Esophagus squamous epithelium (tissue), 5 donors: ENCODE results near the gene SDC4. TPM values are rescaled to one million over a fixed set of nuclear protein-coding genes. Genes with fewer than 3 reads are reported as not detected.

ENCODE experiments used
- DNase-seq: peaks from one replicate; lab custom pipeline; 2025; lab: John Stamatoyannopoulos, UW
- H3K27ac ChIP-seq, 4 donors: fragments of 200-600 bp; sonication (generic); one replicate each; pipeline ENCODE4 v1.5.1; 2016 to 2019; ENCODE audit warnings: mild to moderate bottlenecking in 1 of 4
- H3K27me3 ChIP-seq, 4 donors: fragments of 200-600 bp; sonication (generic); 1 replicate in 3 of 4; 2 replicates in 1 of 4; pipeline versions ENCODE4 v1.5.1 to v1.6.0; 2017 to 2021; ENCODE audit warnings: antibody characterized with exemption in 1 of 4
- H3K36me3 ChIP-seq, 3 donors: fragments of 200-600 bp; sonication (generic); one replicate each; pipeline ENCODE4 v1.5.1; 2016 to 2019
- H3K4me1 ChIP-seq, 3 donors: fragments of 200-600 bp; sonication (generic); one replicate each; pipeline ENCODE4 v1.5.1; 2017 to 2019
- H3K4me3 ChIP-seq, 4 donors: fragments of 200-600 bp; sonication (generic); 1 replicate in 3 of 4; 2 replicates in 1 of 4; pipeline ENCODE4 v1.5.1; 2016 to 2019; ENCODE audit warnings: mild to moderate bottlenecking in 2 of 4, moderate library complexity in 1 of 4
- H3K9me3 ChIP-seq, 3 donors: fragments of 200-600 bp; sonication (generic); one replicate each; pipeline ENCODE4 v1.5.1; 2016 to 2019
- POLR2A ChIP-seq, 4 donors: fragments of 450-650 bp; IDR thresholded peaks; one replicate each; pipeline ENCODE4 v1.6.1; 2017; ENCODE audit warnings: antibody characterized with exemption in 4 of 4, mild to moderate bottlenecking in 4 of 4, moderate library complexity in 3 of 4
- WGBS, 2 donors: methylation state at CpG; one replicate each; pipeline ENCODE4 v1.1.5; 2018; 5-methylcytosine and 5-hydroxymethylcytosine counted together
- intact Hi-C: fragments of 100-400 bp; cut with DNase I; formaldehyde crosslinking; loops from one replicate; pipeline ENCODE4 v1.15.0; 2022
- total RNA-seq, 4 donors: library from RNA; depleted of rRNA; stranded (reverse); fragments of >200 nt; gene quantifications; one replicate each; pipeline ENCODE4 v1.1.0, GENCODE V29; 2016
- TF ChIP-seq, protein P1 (sequence below), 6 experiments: fragments of 450-650 bp in 4 of 6; fragments of 200-600 bp in 2 of 6; sonication (generic) in 2 of 6; IDR thresholded peaks; one replicate each; pipeline ENCODE4 v1.5.1; 2016 to 2019; ENCODE audit warnings: antibody characterized with exemption in 6 of 6, mild to moderate bottlenecking in 4 of 6, moderate library complexity in 4 of 6
- donor health status: DM: yes; HTN: yes; CAD: no.

SDC4 gene
- total RNA-seq, 4 donors from 2014 or later, result 88.1 to 174 (median 120) TPM

DNA sequence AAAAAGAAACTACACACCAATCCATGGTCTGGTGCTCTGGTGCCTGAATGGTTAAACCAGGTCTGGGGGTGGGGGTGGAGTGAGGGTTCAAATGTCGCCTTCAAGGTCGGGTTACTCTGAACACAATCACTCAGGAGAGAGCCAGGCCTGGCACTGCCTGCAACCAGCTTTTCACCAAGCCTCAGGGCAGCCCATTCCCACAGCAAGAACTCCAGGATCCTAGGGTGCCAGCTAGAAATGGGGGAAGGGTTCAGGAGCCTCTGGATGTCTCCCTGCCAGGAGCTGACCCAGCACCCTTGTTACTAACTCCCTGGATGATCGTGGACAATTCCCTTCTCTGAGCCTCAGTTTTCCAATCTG lies 6.7 kb downstream of the SDC4 start:
- no peak for DNase-seq
- H3K27ac ChIP-seq, result peak overlapping the region; percentile 90 to 98 (median 94)
- H3K27me3 ChIP-seq, result no peaks in the 10 kb centered on the region
- H3K4me3 ChIP-seq, result peak overlapping the region in 3 of 4 donors; percentile 80 to 87 (median 81)
- 8 to 18% methylated on average over 2 of the region's 3 CpGs for WGBS, 2 donors
- TF ChIP-seq, protein P1, sequence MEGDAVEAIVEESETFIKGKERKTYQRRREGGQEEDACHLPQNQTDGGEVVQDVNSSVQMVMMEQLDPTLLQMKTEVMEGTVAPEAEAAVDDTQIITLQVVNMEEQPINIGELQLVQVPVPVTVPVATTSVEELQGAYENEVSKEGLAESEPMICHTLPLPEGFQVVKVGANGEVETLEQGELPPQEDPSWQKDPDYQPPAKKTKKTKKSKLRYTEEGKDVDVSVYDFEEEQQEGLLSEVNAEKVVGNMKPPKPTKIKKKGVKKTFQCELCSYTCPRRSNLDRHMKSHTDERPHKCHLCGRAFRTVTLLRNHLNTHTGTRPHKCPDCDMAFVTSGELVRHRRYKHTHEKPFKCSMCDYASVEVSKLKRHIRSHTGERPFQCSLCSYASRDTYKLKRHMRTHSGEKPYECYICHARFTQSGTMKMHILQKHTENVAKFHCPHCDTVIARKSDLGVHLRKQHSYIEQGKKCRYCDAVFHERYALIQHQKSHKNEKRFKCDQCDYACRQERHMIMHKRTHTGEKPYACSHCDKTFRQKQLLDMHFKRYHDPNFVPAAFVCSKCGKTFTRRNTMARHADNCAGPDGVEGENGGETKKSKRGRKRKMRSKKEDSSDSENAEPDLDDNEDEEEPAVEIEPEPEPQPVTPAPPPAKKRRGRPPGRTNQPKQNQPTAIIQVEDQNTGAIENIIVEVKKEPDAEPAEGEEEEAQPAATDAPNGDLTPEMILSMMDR (IDR thresholded peaks at IDR 0.05), result no peak
- no peak for TF ChIP-seq POLR2A (IDR thresholded peaks at IDR 0.05)
- no peaks in the 10 kb centered on the region for H3K9me3 ChIP-seq
- H3K4me1 ChIP-seq, result peaks cover 97 to 100% (median 97%) of the 10 kb centered on the region in 3 donors
- H3K36me3 ChIP-seq, result peaks cover 0 to 5% (median 0%) of the 10 kb centered on the region in 3 donors
- intact Hi-C loops, result no loop called here

- H3K27me3 ChIP-seq, result no peaks in the 10 kb centered on the region
- H3K27ac ChIP-seq, result peak overlapping the region; percentile 90 to 98 (median 93)
- H3K4me1 ChIP-seq, result peaks cover 96 to 100% (median 97%) of the 10 kb centered on the region in 3 donors
- no peak for DNase-seq
- TF ChIP-seq, protein P1 (IDR thresholded peaks at IDR 0.05), result no peak
- TF ChIP-seq POLR2A (IDR thresholded peaks at IDR 0.05), result no peak
- WGBS, 2 donors, result 17 to 29% methylated on average over 1 of the region's 1 CpG
- peaks cover 0 to 8% (median 0%) of the 10 kb centered on the region in 3 donors for H3K36me3 ChIP-seq
- no peaks in the 10 kb centered on the region for H3K9me3 ChIP-seq
- intact Hi-C loops, result no loop called here
- no peak overlapping the region for H3K4me3 ChIP-seq
Observed at GRCh38 chr20:45340951-45341350, 7.3 kb downstream of the SDC4 start.

DNA sequence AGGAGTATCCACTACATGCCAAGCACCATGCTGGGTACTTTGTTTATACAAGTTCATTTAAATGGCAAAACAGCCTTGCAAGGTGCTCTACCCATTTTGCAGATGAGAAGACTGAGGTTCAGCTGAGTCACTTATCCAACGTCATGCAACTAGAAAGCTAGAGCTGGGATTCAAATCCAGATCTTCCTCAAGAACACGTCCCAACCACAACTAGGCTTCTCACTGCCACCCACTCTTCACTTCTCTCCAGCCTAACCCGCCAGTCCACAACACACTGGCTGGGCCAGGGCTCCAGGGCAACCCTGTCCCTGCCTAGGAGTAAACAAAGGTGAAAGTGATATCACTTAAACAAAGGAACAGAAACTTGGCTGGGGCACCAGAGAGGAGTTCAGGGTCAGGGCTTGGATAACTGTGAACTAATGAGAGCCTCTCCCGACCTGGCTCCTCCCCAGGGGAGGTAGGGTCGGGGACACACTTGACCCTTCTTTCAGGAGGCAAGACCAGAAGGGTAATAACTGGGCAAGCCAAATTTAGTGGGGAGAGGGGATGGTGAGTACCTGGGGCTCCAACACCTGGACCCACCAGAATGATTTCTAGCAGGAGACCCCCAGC lies 7.9 kb downstream of the SDC4 start:
- Histone ChIP-seq H3K4me1 (peaks cover 92 to 100% (median 93%) of the 10 kb centered on the region in 3 donors), H3K27ac (peak overlapping the region; percentile 90 to 98 (median 93)), H3K9me3 (no peaks in the 10 kb centered on the region), H3K36me3 (peaks cover 0 to 14% (median 0%) of the 10 kb centered on the region in 3 donors), H3K27me3 (no peaks in the 10 kb centered on the region), H3K4me3 (no peak overlapping the region)
- WGBS, 2 donors, result 38 to 48% methylated on average over 4 to 5 of the region's 5 CpGs
- no peak for DNase-seq
- TF ChIP-seq, protein P1 (IDR thresholded peaks at IDR 0.05), result no peak
- no peak for TF ChIP-seq POLR2A (IDR thresholded peaks at IDR 0.05)
- intact Hi-C loops, result no loop called here

DNA sequence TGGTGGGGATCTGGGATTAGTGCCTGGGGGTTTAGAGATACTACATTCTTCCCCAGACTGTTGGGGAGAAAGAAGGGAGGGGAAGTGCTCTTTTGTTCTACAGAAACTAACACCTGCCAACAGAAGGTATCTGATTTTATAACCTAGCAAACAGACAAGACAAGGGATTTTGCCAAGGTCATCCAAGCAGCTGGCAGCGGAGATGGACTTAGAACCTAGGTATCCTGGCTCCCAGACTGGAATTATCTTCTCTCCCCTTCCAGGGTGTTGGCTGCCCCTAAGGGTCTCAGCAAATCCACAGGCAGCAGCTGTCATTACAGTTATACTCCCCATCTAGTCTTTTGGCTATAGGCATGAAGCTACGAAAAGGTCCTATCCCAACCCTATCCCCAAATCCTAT lies 8.4 kb downstream of the SDC4 start:
- WGBS, 2 donors, result 87 to 94% methylated on average over 2 of the region's 2 CpGs
- H3K27ac ChIP-seq, result peak overlapping the region; percentile 90 to 98 (median 93)
- peaks cover 87 to 95% (median 91%) of the 10 kb centered on the region in 3 donors for H3K4me1 ChIP-seq
- H3K27me3 ChIP-seq, result no peaks in the 10 kb centered on the region
- DNase-seq, result no peak
- H3K36me3 ChIP-seq, result peaks cover 0 to 20% (median 0%) of the 10 kb centered on the region in 3 donors
- H3K4me3 ChIP-seq, result no peak overlapping the region
- TF ChIP-seq POLR2A (IDR thresholded peaks at IDR 0.05), result no peak
- TF ChIP-seq, protein P1 (IDR thresholded peaks at IDR 0.05), result no peak
- intact Hi-C loops, result no loop called here
- no peaks in the 10 kb centered on the region for H3K9me3 ChIP-seq

GRCh38 chr20:45339084-45339483 lies 9.1 kb downstream of the SDC4 start:
- Histone ChIP-seq H3K27me3 (no peaks in the 10 kb centered on the region), H3K4me1 (peaks cover 79 to 88% (median 83%) of the 10 kb centered on the region in 3 donors), H3K27ac (peak overlapping the region; percentile 90 to 98 (median 93)), H3K4me3 (peak overlapping the region in 1 of 4 donors; percentile 17), H3K9me3 (no peaks in the 10 kb centered on the region), H3K36me3 (peaks cover 0 to 27% (median 0%) of the 10 kb centered on the region in 3 donors)
- intact Hi-C loops, result no loop called here
- no peak for DNase-seq
- 42 to 100% methylated on average over 1 to 6 of the region's 6 CpGs for WGBS, 2 donors
- TF ChIP-seq POLR2A (IDR thresholded peaks at IDR 0.05), result no peak
- TF ChIP-seq, protein P1 (IDR thresholded peaks at IDR 0.05), result no peak
